OCI-LY7 (cell line): ENCODE measurements around the gene AMPH. TPM values are rescaled to one million over a fixed set of nuclear protein-coding genes. Genes with fewer than 3 reads are reported as not detected.

ENCODE experiments used
- BruUV-seq: library from RNA; stranded (reverse); fragments of 400-500 nt; replicated peaks from 2 replicates; lab custom pipeline; 2021; lab: Mats Ljungman, UMichigan
- CTCF ChIA-PET: fragments of 300-600 bp; sonication (Branson Sonifier 250); formaldehyde crosslinking; loops from one replicate; lab custom pipeline; 2022; ENCODE audit warnings: antibody characterized with exemption; ENCODE audit not compliant: unreplicated experiment; lab: Charles Lee
- POLR2A ChIA-PET: fragments of 300-600 bp; sonication (Branson Sonifier 250); formaldehyde crosslinking; loops from one replicate; lab custom pipeline; 2022; ENCODE audit warnings: antibody characterized with exemption; lab: Charles Lee
- DNase-seq: peaks from one replicate; pipeline ENCODE4 v3.0.0-alpha.2; 2015; ENCODE audit warnings: low spot score
- H2AFZ ChIP-seq: fragments of 200-600 bp; sonication (generic), shearing (Covaris generic); 2 replicates; pipeline ENCODE4 v1.6.1; 2014; ENCODE audit warnings: mild to moderate bottlenecking, antibody characterized with exemption, low read length, moderate library complexity
- H3K27ac ChIP-seq: fragments of 200-600 bp; sonication (generic); 2 replicates; pipeline ENCODE4 v1.5.1; 2014; ENCODE audit warnings: mixed run types, low read depth, mild to moderate bottlenecking, moderate library complexity, low read length, inconsistent platforms; ENCODE audit not compliant: poor library complexity, severe bottlenecking
- H3K36me3 ChIP-seq: fragments of 200-600 bp; sonication (generic); 2 replicates; pipeline ENCODE4 v1.6.1; 2014; ENCODE audit warnings: mild to moderate bottlenecking, antibody characterized with exemption, low read length, moderate library complexity, mixed read lengths; ENCODE audit not compliant: insufficient read depth
- H3K4me1 ChIP-seq: fragments of 200-600 bp; sonication (generic); 2 replicates; pipeline ENCODE4 v1.5.1; 2014; ENCODE audit warnings: mild to moderate bottlenecking, low read length; ENCODE audit not compliant: insufficient read depth, poor library complexity, severe bottlenecking
- H3K4me2 ChIP-seq: fragments of 200-600 bp; sonication (generic); 2 replicates; pipeline ENCODE4 v1.6.1; 2014; ENCODE audit warnings: mild to moderate bottlenecking, low read length
- H3K4me3 ChIP-seq: fragments of 200-600 bp; sonication (generic); 2 replicates; pipeline ENCODE4 v1.5.1; 2014; ENCODE audit warnings: mild to moderate bottlenecking, low read depth, low read length; ENCODE audit not compliant: poor library complexity, severe bottlenecking
- H3K79me2 ChIP-seq: fragments of 200-600 bp; sonication (generic); 2 replicates; pipeline ENCODE4 v1.6.1; 2016; ENCODE audit warnings: low read depth, mild to moderate bottlenecking, low read length, moderate library complexity, mixed read lengths; ENCODE audit not compliant: insufficient read depth
- H3K9me2 ChIP-seq: fragments of 200-600 bp; sonication (generic); 2 replicates; pipeline ENCODE4 v1.6.1; 2016; ENCODE audit warnings: mild to moderate bottlenecking, low read length, mixed read lengths; ENCODE audit not compliant: insufficient read depth
- H3K9me3 ChIP-seq: fragments of 200-600 bp; sonication (generic); 2 replicates; pipeline ENCODE4 v1.6.1; 2014; ENCODE audit warnings: mild to moderate bottlenecking, mixed run types, low read length, mixed read lengths
- H4K20me1 ChIP-seq: fragments of 200-600 bp; sonication (generic); 2 replicates; pipeline ENCODE4 v1.6.1; 2014; ENCODE audit warnings: mild to moderate bottlenecking, antibody characterized with exemption, low read length, moderate library complexity, mixed read lengths; ENCODE audit not compliant: insufficient read depth
- CTCF ChIP-seq: fragments of 200-600 bp; sonication (generic); conservative IDR thresholded peaks from 2 replicates; pipeline ENCODE4 v1.5.1; 2014; ENCODE audit warnings: mild to moderate bottlenecking, antibody characterized with exemption, low read length, moderate library complexity, mixed read lengths
- EZH2phosphoT487 ChIP-seq: fragments of 200-600 bp; sonication (generic); IDR thresholded peaks from 2 replicates; pipeline ENCODE4 v1.6.1; 2018; ENCODE audit warnings: low read depth, borderline replicate concordance, mild to moderate bottlenecking, mixed run types, antibody characterized with exemption, low read length, moderate library complexity, mixed read lengths
- intact Hi-C: fragments of 100-400 bp; cut with micrococcal nuclease; formaldehyde crosslinking; loops from one replicate; pipeline ENCODE4 v1.10.0; 2022; ENCODE audit not compliant: unreplicated experiment
- total RNA-seq, 2 experiments: library from RNA; depleted of rRNA in 1 of 2; stranded (reverse); fragments of >200 nt in 1 of 2; shearing (Covaris generic) in 1 of 2; gene quantifications; 2 replicates each; pipeline ENCODE4 v1.2.3, GENCODE V29; 2014 to 2022

Gene AMPH
- total RNA-seq, 2 experiments from 2014 or later: not detected

- H3K79me2 ChIP-seq: no peaks in the 10 kb centered on the region
- no peaks in the 10 kb centered on the region; the same call in 1 of the 2 replicates for H4K20me1 ChIP-seq
- CTCF ChIA-PET: no interaction called here
- no peaks in the 10 kb centered on the region for H3K4me1 ChIP-seq
- intact Hi-C loops: no loop called here
- no peaks in the 10 kb centered on the region for H3K9me3 ChIP-seq
- TF ChIP-seq CTCF: no peak
- no peak for TF ChIP-seq EZH2phosphoT487
- H3K4me3 ChIP-seq: no peak overlapping the region
- POLR2A ChIA-PET: interaction anchor here (0.9 kb wide), 1 partner anchor 8 kb away, joined by 3 read pairs; no protein-coding TSS in a partner anchor
- BruUV-seq: no TSS peak
- no peak overlapping the region for H2AFZ ChIP-seq
- no peaks in the 10 kb centered on the region for H3K36me3 ChIP-seq
- H3K4me2 ChIP-seq: no peak overlapping the region
- no peaks in the 10 kb centered on the region for H3K9me2 ChIP-seq
- DNase-seq: no peak
- no peak overlapping the region for H3K27ac ChIP-seq
Measured at GRCh38 chr7:38385682-38386081, 245.5 kb downstream of the AMPH start.

GRCh38 chr7:38383281-38383680, 247.9 kb downstream of the AMPH start:
- Histone ChIP-seq H3K27ac (no peak overlapping the region), H3K4me3 (no peak overlapping the region), H3K79me2 (no peaks in the 10 kb centered on the region), H3K4me2 (no peak overlapping the region), H4K20me1 (no peaks in the 10 kb centered on the region), H3K9me2 (no peaks in the 10 kb centered on the region), H3K4me1 (no peaks in the 10 kb centered on the region), H3K9me3 (no peaks in the 10 kb centered on the region), H2AFZ (no peak overlapping the region), H3K36me3 (no peaks in the 10 kb centered on the region)
- TF ChIP-seq CTCF (no peak), EZH2phosphoT487 (no peak)
- ChIA-PET CTCF (no interaction called here), POLR2A (interaction anchor here (2.0 kb wide), 1 partner anchor 9 kb away, joined by 6 read pairs; no protein-coding TSS in a partner anchor)
- no TSS peak for BruUV-seq
- no peak for DNase-seq
- intact Hi-C loops: no loop called here

GRCh38 chr7:38382684-38383083, 248.5 kb downstream of the AMPH start:
- Histone ChIP-seq H3K4me2 (no peak overlapping the region), H3K9me2 (no peaks in the 10 kb centered on the region), H3K36me3 (no peaks in the 10 kb centered on the region), H3K4me3 (no peak overlapping the region), H3K4me1 (no peaks in the 10 kb centered on the region), H3K9me3 (no peaks in the 10 kb centered on the region), H2AFZ (no peak overlapping the region), H4K20me1 (no peaks in the 10 kb centered on the region), H3K79me2 (no peaks in the 10 kb centered on the region), H3K27ac (no peak overlapping the region)
- ChIA-PET CTCF (no interaction called here), POLR2A (no interaction called here)
- intact Hi-C loops: no loop called here
- no peak for TF ChIP-seq CTCF
- TF ChIP-seq EZH2phosphoT487: no peak
- no peak for DNase-seq
- no TSS peak for BruUV-seq
